ENCODE results near the gene CSNK1D.

CSNK1D gene

GRCh38 chr17:82277851-82278250 is 4.4 kb upstream of the CSNK1D start:
- no peak overlapping the region for H3K4me3 ChIP-seq (ENCODE audit: low read depth, low read length)
- DNase-seq (ENCODE audit: low read depth), result no peak

GRCh38 chr17:82276938-82277337 is 3.4 kb upstream of the CSNK1D start:
- DNase-seq (ENCODE audit: low read depth), result no peak
- no peak overlapping the region for H3K4me3 ChIP-seq (ENCODE audit: low read depth, low read length)
- no peak for TF ChIP-seq CTCF (IDR thresholded peaks at IDR 0.05; ENCODE audit: insufficient read depth, low read depth, low read length, missing control alignments)

More at GRCh38 chr17:82277851-82278250, 4.4 kb upstream of the CSNK1D start:
- TF ChIP-seq CTCF (IDR thresholded peaks at IDR 0.05; ENCODE audit: insufficient read depth, low read depth, low read length, missing control alignments), result no peak

- no peak for TF ChIP-seq CTCF (IDR thresholded peaks at IDR 0.05; ENCODE audit: insufficient read depth, low read depth, low read length, missing control alignments)
- DNase-seq (ENCODE audit: low read depth), result peak; percentile 54
- H3K4me3 ChIP-seq (ENCODE audit: low read depth, low read length), result no peak overlapping the region
These were observed 1.8 kb upstream of the CSNK1D start for GRCh38 chr17:82275326-82275725.

GRCh38 chr17:82274134-82275020 is 877 bp upstream of the CSNK1D start:
- DNase-seq (ENCODE audit: low read depth), result no peak
- H3K4me3 ChIP-seq (ENCODE audit: low read depth, low read length), result no peak overlapping the region
- TF ChIP-seq CTCF (IDR thresholded peaks at IDR 0.05; ENCODE audit: insufficient read depth, low read depth, low read length, missing control alignments), result no peak

- TF ChIP-seq CTCF (IDR thresholded peaks at IDR 0.05; ENCODE audit: insufficient read depth, low read depth, low read length, missing control alignments), result no peak
- DNase-seq (ENCODE audit: low read depth), result peak; percentile 43
These were observed 789 bp downstream of the CSNK1D start for GRCh38 chr17:82272495-82273326.

GRCh38 chr17:82271401-82271800 is 2.1 kb downstream of the CSNK1D start:
- DNase-seq (ENCODE audit: low read depth), result no peak
- H3K4me3 ChIP-seq (ENCODE audit: low read depth, low read length), result no peak overlapping the region
- TF ChIP-seq CTCF (IDR thresholded peaks at IDR 0.05; ENCODE audit: insufficient read depth, low read depth, low read length, missing control alignments), result no peak

More at GRCh38 chr17:82272495-82273326, 789 bp downstream of the CSNK1D start:
- H3K4me3 ChIP-seq (ENCODE audit: low read depth, low read length), result peak overlapping the region; percentile 87

All from GM12865 (cell line).